Measurements from ENCODE around the gene TNS1.
"Not testable (repeated sequence)": the region's sequence is repeated elsewhere in the genome, so short reads cannot be mapped to it uniquely, and the experiment has no call there.

TNS1 gene

DNA sequence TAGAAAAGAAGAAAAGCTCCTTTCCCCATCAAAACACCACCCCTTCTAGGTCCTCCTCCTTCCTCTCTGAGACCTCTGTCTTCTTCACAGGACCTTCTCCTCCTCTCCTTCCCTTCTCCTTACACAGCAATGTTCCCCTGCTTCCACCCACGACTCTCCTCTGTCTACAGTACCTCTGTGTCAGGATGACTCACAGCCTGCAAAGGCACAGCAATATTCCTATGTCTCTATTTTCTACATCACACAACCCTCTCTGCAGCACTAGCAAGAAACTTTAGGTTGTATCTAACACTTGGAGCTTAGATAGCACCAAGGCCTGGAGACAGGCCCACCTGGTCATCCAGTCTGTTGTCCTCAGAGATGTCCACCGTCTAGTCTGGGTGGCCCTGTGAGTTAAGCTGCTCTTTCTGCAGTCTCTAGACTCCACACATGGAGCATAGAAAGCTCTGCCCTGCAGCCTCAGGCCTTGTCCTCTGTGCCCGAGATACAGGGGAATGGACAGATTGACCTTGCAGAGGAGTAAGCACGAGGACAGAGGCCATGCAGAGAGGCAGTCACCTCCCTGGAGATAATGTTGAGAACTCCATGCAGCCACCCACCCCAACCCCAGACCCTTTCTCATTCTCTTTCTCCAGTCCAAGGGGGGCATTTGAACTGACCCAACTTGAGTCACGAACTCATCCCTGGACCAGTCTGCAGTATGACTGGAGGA, 212.0 kb downstream of the TNS1 start:
- no peak for DNase-seq

DNA sequence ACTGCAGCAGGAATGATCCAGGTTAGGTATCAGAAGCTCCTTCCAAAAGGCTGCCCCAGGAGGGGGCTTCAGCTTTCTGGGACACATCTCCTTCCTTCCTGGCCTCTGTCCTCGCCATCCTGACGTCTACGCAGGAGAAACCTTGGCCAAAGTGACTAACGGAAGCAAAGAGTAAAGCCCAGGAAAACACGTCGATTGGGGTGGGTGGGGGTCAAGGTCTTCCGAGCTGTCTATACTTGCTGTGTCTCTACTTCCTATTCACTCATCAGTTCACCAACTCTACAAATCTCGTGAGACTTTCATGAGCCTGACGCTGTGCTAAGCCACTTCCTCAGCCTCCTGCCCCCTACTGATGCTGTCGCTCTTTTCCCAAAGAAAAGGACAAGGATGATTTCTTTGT, 212.6 kb downstream of the TNS1 start:
- no peak for DNase-seq

DNA sequence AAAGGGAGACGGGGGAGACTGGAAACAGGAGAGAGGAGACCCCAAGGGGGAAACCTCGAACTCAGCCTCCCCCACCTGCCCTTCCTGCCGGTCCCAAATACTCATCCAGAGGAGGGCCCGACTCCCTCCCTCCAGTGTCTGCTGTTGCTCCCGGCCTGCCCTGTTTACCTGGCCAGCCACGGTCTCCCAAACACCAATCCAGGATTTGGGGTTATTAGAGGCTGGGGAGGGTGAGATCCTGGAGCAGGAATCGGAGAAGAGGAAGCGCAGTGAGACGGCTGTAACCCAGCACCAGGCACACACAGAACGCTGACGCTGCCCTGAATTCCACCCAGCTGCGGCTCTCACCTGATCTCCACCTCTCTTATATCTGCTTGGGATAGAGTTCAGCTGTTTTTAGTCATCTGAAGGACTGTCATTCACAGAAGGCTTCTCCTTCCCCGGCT, 213.0 kb downstream of the TNS1 start:
- no peak for DNase-seq

DNA sequence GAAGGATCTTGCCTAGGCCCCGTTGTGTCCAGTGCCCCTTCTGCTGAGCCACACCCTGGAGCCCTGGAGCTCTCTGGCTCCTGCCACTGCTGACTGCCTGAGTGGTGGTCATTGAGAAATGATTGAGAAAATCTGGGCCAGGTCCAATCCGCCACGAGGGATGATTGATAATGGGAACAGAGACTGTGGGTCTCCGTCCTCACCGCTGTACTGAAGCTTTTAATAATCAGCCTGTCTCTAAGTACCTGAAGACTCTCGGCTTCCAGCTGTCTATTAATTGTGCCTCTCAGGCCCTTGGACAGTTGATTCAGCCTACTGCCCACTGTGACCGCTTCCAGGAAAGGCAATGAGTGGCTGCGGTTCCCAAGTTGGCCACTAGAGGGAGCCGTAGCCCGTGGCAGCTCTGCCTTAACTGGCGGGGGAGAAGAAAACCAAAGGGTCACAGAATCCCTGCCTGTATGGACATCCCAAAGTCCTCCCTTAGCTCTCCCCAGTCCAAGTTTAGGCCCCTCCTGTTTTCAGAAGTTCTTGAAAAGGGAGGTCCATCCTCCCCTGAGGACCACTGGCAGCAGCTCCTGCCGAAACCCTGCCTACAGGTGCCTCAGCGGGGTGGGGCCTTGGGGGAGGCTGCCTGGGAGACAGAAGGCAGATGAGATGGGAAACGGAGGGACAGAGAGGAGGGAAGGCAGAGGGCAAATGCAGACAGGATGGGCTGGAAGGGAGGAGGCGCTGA, 213.6 kb downstream of the TNS1 start:
- DNase-seq: peak; percentile 40 to 77 (median 65)

DNA sequence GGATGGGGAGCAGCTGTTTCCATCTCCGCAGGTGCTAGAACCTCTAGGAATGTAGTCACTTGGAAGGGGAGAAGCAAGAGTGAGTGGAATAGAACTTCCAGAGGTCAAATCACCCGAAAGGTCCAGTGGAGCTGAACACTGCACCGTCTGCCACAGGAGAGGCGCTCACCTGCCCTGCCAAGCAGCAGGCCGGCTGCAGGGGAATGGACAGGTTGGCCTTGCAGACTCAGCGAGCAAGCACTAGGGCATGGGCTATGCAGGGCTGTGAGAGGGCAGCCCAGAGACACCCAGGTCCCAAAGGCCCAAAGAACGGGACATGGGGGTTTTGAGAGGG, 214.2 kb downstream of the TNS1 start:
- DNase-seq: no peak

DNA sequence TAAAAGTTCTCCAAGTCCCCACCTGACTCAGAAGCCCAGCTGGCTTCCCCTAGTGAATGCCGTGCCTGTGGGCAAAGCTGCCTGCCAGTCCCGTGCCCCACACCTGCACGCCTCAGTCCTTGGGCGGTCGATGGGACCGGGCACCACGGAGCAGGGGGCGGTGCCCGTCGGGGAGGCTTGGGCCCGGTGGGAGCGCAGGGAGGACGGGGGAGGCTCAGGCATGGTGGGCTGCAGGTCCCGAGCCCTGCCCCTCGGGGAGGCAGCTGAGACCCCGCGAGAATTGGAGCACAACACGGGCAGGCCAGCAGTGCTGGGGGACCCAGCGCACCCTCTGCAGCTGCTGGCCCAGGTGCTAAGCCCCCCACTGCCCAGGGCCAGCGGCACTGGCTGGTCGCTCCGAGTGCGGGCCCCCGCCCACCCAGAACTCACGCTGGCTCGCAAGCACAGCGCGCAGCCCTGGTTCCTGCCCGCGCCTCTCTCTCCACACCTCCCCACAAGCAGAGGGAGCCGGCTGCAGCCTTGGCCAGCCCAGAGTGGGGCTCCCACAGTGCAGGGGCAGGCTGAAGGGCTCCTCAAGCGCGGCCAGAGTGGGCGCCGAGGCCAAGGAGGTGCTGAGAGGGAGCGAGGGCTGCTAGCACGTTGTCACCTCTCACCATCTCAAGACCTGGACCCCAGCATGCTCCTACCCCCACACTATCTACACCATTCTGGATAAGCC, 215.5 kb downstream of the TNS1 start:
- DNase-seq: no peak

DNA sequence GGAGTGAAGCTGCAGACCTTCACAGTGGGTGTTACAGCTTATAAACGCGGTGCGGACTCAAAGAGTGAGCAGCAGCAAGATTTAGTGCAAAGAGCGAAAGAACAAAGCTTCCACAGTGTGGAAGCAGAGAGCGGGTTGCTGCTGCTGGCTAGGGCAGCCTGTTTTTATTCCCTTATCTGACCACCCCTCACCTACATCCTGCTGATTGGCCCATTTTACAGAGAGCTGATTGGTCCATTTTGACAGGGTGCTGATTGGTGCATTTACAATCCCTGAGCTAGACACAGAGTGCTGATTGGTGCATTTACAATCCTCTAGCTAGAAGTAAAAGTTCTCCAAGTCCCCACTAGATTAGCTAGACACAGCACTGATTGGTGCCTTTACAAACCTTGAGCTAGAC, 216.2 kb downstream of the TNS1 start:
- DNase-seq: not testable (repeated sequence)

DNA sequence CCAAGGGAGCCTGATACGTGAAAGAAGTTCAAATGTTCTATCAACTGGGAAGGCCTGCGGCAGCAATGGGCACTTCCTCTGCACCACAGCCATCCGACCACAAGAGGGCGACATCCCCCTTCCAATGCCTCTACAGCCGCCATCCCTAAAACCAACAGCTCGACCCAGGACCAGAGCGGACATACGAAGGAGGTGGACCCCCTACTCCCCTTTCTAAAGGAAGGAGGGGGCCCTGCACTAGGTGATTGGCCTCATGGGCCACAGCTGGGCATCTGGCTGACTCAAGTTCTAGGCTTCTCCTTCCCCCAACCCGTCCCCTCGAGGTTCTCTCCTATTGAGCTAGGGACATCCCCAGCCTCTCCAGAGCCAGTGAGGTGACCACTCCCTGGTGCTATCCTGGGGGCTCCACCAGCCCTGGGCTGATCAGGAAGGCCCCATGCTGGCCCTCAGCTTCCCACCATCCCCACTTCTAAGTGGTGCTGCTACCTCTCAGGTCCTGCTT, 217.2 kb downstream of the TNS1 start:
- DNase-seq: peak; percentile 43 to 66 (median 64)

DNA sequence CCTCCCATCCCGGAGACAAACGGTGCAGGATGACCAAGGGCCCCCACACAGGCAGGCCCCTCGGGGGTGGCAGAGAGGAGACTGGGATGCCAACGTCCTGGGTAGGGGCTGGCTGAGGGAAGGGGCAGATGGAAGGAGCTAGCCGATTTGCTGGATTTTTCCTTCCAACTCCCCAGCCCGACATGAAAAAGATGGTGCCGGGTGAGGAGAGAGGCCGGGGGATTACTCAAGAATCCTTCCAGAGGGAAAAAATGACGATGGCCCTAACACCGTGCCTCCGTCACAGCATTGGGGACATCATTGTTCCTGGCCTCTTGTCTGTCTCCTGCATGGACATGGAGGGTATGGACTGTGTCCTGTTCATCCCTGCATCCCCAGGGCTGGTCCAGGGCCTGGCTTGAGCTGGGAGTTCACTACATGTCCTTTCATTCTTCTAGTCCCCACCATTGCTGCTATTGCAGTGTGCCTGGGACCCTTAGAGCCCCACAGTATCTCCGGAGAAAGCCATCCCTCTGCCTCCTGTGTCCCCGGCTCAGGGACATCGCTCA, 217.7 kb downstream of the TNS1 start:
- no peak for DNase-seq

DNA sequence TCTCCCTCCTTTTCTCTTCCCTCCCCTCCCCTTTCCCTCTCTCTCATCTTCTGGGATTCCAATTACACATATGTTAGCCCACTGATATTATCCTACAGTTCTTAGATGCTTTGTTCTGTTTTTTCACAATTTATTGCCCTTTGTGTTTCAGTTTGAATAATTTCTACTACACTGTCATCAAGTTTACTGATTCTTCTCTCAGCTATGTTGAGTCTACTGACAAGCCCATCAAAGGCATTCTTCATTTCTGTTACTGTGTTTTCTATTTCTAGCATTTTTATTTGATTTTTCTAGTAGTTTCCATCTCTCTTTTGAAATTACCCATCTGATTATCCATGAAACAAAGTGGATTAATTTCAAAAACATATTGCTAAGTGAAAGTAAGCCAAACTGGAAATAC, 219.6 kb downstream of the TNS1 start:
- DNase-seq: no peak

DNA sequence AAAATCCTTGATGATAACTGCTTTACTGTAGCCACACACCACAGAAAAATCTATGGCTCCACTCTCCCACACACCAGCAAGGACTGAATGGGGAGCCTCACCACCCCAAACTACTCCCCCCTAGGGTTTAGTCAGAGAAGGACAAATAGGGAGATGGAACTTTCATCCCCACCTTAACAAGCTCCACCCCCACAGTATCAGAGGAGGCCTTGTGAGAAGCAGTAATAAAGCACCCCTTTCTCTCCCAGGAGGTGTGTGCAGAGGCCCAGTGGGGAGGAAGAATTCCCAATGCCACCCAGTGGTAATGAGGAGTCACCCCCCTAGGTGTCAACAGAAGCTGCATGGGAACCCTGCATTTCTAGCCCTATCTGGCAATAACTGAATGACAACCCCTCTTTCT, 224.9 kb downstream of the TNS1 start:
- DNase-seq: no peak

DNA sequence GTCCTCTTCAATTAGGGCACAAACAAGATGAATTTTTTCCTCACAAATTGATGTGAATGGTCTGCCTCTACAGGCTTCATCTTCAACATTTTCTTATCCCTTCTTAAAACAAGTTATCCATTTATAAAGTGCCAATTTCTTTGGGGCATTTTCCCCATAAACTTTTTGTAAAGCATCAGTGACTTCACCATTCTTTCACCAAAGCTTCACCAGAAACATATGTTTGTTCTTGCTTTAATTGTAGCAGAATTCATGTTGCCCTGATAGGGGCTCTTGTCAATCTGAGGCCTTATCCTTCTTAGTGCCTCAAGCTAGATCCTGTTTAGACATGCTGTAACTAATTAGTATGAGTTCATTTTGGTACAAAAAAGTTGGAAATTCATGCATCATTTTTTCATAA, 226.2 kb downstream of the TNS1 start:
- no peak for DNase-seq

DNA sequence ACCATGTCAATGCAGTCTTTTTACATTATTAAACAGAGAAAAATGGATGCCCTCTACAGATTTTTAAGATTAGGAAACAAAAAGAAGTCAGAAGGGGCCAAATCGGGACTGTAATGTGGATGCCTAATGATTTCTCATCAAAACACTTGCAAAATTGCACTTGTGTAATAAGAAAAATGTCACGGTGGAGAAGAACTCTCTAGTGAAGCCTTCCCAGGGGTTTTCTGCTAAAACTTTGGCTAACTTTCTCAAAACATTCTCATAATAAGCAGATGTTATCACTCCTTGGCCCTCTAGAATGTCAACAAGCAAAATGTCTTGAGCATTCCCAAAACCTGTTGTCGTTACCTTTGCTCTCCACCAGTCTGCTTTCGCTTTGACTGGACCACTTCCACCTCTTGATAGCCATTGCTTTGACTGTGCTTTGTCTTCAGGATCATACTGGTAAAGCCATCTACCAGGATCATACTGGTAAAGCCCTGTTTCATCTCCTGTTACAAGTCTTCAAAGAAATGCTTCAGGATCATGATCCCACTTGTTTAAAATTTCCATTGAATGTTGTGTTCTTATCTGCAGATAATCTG, 226.8 kb downstream of the TNS1 start:
- DNase-seq: no peak

DNA sequence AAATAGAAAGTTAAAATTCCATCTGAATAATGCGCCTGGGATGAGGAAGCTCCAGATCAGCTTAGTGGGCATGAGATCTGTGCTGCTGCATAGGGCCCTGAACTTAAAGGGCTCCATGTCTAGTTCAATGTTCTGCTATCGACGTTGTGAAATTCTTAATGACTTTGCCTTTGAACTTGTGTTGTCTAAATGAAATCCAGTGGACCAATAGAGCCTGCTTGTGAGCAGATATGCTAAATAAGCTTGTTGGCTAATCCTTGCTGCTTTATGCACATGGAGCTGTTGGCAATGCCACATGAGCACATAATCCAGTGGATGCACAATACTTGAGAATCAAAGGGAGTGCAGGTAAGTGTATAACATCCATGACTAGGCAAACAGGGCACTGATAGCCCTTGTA, 228.6 kb downstream of the TNS1 start:
- no peak for DNase-seq

DNA sequence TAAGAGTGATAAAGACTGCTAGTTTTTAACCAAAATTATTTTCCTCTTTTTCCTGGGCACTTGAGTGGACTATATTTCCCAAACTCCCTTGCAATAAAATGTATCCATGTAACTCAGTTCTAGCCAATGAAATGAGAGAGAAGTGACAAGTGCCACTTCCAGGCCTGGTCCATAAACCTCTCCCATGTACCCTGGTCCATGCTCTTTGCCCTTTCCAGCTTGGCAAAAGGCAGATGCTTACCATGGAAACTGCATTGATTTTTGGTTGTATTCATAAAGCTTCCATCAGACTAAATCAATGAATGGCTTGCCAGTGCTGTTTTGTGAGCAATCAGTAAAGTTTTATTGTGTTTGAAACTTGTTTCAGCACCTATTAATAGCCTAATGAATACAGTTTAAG, 229.3 kb downstream of the TNS1 start:
- no peak for DNase-seq

DNA sequence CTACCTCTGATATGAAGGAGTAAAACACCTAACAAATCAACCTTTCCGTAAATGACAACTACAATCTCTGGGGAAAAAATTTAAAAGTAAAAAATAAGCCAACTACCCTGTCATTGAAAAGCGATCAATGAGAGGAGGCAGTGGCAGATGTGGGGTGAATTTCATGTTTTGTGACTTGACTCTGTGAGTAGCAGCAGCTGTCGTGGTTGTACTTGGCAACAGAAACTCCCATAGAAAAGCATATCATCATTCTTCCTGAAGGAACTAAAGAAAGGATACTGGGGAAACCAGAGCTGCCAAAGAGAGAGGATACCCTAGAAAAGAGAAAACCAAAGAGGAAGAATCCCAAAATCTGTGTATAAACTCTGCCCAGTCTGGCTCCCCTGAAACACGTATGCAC, 236.4 kb downstream of the TNS1 start:
- DNase-seq: no peak

DNA sequence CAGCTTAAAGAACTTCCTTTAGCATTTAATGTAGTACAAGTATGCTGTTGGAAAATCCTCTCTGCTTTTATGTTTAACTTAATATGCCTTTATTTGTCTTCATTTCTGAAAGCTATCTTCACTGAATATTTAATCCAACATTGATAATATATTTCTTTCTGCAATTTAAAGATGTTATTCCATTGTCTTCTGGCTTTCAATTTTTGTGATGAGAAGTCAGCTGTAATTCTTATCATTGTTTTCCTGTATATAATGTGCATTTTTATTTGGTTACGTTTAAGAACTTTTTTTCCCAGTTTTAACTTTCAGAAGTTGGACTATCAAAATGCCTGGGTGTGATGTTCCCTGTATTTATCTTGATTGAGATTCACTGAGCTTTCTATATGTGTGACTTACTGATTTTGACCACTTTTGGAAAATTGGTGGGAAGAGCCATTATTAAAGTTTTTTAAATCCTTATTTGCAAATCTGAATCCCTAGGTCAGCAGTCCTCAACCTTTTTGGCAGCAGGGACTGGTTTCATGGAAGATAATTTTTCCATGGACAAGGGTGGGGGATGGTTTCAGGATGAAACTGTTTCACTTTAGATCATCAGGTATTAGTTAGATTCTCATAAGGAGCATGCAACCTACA, 241.0 kb downstream of the TNS1 start:
- no peak for DNase-seq

DNA sequence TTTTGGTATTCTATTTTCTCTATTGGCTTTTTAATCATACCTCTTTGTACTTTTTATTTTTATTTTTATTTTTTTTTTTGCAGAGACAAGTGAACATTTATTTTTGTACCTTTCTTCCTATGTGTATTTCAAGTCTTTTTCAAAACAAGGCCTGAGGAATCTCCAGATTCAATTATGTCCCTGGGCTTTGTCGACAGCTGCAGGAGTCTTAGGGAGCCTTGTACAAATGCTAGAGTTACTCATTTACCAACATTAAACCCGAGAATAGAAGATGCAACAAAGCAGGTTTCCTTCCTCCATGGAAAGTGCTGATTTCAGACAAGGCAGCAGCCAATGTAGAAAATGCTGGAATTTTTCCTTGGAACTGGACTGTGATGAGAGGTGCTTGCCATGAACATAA, 242.8 kb downstream of the TNS1 start:
- no peak for DNase-seq

DNA sequence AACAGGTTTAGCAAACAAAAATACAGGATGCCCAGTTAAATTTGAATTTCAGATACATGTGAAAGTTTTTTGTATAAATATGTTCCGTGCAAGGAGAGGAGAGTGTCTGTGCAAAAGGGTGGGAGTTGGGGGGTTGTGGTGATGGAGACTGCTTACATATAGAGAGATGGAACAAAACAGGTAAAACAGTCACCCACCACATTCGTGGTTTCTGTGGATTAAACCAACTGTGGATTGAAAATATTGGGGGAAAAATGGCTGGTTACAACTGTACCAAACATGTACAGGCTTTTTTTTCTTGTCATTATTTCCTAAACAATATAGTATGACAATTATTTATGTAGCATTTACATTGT, 245.7 kb downstream of the TNS1 start:
- no peak for DNase-seq

DNA sequence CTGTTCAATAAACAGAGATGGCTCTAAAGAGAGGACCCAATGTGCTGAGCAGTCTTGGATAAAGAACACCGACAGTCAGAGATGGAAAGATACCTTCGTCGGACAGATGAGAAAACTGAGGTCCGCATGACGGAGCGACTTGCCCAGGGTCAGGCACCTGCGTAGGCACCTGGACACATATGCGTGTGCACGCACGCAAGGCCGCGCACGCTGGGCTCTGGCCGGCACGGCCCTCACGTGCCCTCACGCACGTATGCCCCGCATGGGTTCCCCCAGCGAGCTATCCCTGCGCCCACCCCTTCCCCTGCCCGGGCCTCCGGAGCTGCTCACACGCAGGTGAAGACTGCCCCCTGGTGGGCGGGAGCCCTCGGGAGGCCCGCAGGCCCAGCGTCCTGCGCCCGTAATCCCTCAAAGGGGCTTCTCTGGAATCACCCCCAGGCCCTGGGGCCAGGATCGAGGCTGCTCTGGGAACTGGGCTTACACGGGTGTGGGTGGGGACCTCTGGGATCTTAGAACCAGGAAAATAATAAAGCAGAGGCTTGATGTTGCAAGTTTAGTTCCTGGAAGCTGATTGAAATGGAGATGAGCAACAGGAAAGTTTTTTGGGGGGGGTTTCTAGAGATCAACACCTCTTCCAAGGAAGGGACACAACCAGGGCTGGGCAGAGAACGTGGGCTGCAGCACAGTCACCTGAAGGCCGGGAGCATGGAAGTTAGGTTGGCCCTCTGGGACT, 246.3 kb downstream of the TNS1 start:
- peak; percentile 17 to 66 (median 47) for DNase-seq

DNA sequence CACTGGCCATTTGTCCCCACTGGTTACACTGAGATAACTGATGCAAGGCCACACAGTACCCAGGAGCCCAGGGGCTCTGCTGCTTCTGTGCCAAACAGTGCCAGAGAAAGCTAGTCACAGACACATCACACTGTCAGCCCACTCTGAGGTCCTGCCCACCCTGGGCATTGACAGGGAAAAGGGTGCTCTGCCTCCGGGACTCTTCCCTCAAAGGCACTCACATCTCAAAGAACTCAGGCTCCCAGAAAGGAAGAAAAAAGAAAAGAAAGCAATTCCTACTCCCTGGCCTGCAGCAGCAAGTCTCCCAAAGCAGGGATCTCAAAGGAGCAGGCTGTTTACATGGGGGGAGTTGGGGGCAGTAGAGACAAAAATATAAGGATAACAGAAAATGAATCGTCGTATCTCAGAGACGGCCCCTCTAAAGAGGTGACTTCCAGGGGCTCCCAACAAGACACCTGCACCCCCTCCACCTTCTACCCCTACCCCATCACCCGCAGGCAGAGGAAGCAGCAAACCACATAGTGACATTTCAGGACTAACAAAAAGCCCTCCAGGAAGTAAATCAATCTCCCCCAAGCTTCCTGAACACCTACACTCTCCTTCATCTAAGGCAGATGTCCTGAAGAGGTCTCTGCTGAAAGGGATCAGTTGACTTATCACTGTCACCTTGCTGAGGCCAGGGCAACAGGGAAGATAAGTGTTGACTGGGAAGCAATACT, 247.6 kb downstream of the TNS1 start:
- no peak for DNase-seq
